Keratinocyte (primary cell): ENCODE results near the gene FGFR2. TPM values are rescaled to one million over a fixed set of nuclear protein-coding genes. Genes with fewer than 3 reads are reported as not detected.

Experiments used
- DNase-seq: peaks from one replicate; pipeline ENCODE4 v3.0.0-alpha.2; 2011; ENCODE audit warnings: low read depth, missing footprints, low spot score
- FAIRE-seq: peaks from 2 replicates; lab custom pipeline; 2011; peaks lifted over from hg19 to GRCh38; lab: Jason Lieb, UNC
- H2AFZ ChIP-seq: 2 replicates; pipeline ENCODE4 v1.6.0; 2012; ENCODE audit warnings: low read length, control low read depth, inconsistent platforms; ENCODE audit not compliant: control insufficient read depth
- H3K27ac ChIP-seq: 2 replicates; pipeline ENCODE4 v1.5.1; 2011; ENCODE audit warnings: low read length; ENCODE audit not compliant: control insufficient read depth, insufficient read depth
- H3K27me3 ChIP-seq: 3 replicates; pipeline ENCODE4 v1.6.0; 2011; ENCODE audit warnings: low read length; ENCODE audit not compliant: control insufficient read depth, insufficient read depth; ENCODE audit errors: extremely low read depth
- H3K36me3 ChIP-seq, 2 experiments: 2 replicates in 1 of 2; 3 replicates in 1 of 2; pipeline ENCODE4 v1.5.1; 2011; ENCODE audit warnings: low read length in 2 of 2, mild to moderate bottlenecking in 1 of 2; ENCODE audit not compliant: control insufficient read depth in 2 of 2, insufficient read depth in 2 of 2; ENCODE audit errors: extremely low read depth in 1 of 2
- H3K4me1 ChIP-seq: 3 replicates; pipeline ENCODE4 v1.5.1; 2011; ENCODE audit warnings: low read length; ENCODE audit not compliant: control insufficient read depth, insufficient read depth; ENCODE audit errors: extremely low read depth
- H3K4me2 ChIP-seq: 3 replicates; pipeline ENCODE4 v1.6.0; 2011; ENCODE audit warnings: low read depth, low read length; ENCODE audit not compliant: control insufficient read depth, insufficient read depth; ENCODE audit errors: extremely low read depth
- H3K4me3 ChIP-seq, 3 experiments: fragments of 200-600 bp in 1 of 3; sonication (generic) in 1 of 3; 2 replicates in 2 of 3; 3 replicates in 1 of 3; pipeline ENCODE4 v1.5.1; 2011 to 2016; ENCODE audit warnings: low read length in 3 of 3, mild to moderate bottlenecking in 3 of 3, control low read depth in 2 of 3, inconsistent platforms in 1 of 3, low read depth in 1 of 3, mixed read lengths in 1 of 3, mixed run types in 1 of 3, moderate library complexity in 1 of 3; ENCODE audit not compliant: control insufficient read depth in 2 of 3, insufficient read depth in 2 of 3; ENCODE audit errors: extremely low read depth in 1 of 3
- H3K79me2 ChIP-seq: 2 replicates; pipeline ENCODE4 v1.6.0; 2012; ENCODE audit warnings: low read length; ENCODE audit not compliant: control insufficient read depth, insufficient read depth
- H3K9ac ChIP-seq: 3 replicates; pipeline ENCODE4 v1.6.0; 2011; ENCODE audit warnings: low read length; ENCODE audit not compliant: control insufficient read depth, insufficient read depth; ENCODE audit errors: extremely low read depth
- H3K9me1 ChIP-seq: 3 replicates; pipeline ENCODE4 v1.6.0; 2011; ENCODE audit warnings: low read length; ENCODE audit not compliant: control insufficient read depth, insufficient read depth; ENCODE audit errors: extremely low read depth
- H3K9me3 ChIP-seq: 2 replicates; pipeline ENCODE4 v1.5.1; 2012; ENCODE audit warnings: low read depth, low read length; ENCODE audit not compliant: control insufficient read depth
- H4K20me1 ChIP-seq: 3 replicates; pipeline ENCODE4 v1.6.0; 2011; ENCODE audit warnings: low read length; ENCODE audit not compliant: control insufficient read depth, insufficient read depth; ENCODE audit errors: extremely low read depth
- EZH2 ChIP-seq: IDR thresholded peaks from one replicate; pipeline ENCODE4 v1.6.1; 2012; ENCODE audit warnings: inconsistent platforms, mild to moderate bottlenecking, low read length, moderate library complexity
- dilution Hi-C: fragments of 300-500 bp; cut with MboI; formaldehyde crosslinking; loops from one replicate; pipeline ENCODE4 v1.7.0; 2020; ENCODE audit warnings: low sequenced_read_pairs; ENCODE audit not compliant: extremely low pct_ligation_motif_present
- polyA plus RNA-seq, 5 experiments: library from polyadenylated mRNA; depleted of rRNA in 3 of 5; stranded (reverse) in 3 of 5; stranded (forward) in 1 of 5; unstranded in 1 of 5; fragments of >200 nt; gene quantifications; 1 replicate in 1 of 5; 2 replicates in 3 of 5; 3 replicates in 1 of 5; pipeline versions ENCODE4 v1.2.1 to v1.2.3, GENCODE V29; 2011 to 2012; ENCODE audit warnings: missing spikeins in 2 of 5, low read depth in 1 of 5, low replicate concordance in 1 of 5
- TF ChIP-seq, protein P1 (sequence below), 3 experiments: IDR thresholded peaks in 1 of 3; conservative IDR thresholded peaks in 1 of 3; optimal IDR thresholded peaks in 1 of 3; 2 replicates in 2 of 3; 3 replicates in 1 of 3; pipeline versions ENCODE3 to v1.5.1; 2011; ENCODE audit warnings: low read length in 3 of 3, mild to moderate bottlenecking in 3 of 3, moderate library complexity in 2 of 3, control low read depth in 1 of 3, inconsistent platforms in 1 of 3; ENCODE audit not compliant: insufficient read depth in 2 of 3; ENCODE audit errors: extremely low read depth in 1 of 3

Gene FGFR2
- polyA plus RNA-seq, 1 donor (not counting 4 experiments of a cell fraction or from before 2014, with no cell fraction given): 20.6 TPM

DNA sequence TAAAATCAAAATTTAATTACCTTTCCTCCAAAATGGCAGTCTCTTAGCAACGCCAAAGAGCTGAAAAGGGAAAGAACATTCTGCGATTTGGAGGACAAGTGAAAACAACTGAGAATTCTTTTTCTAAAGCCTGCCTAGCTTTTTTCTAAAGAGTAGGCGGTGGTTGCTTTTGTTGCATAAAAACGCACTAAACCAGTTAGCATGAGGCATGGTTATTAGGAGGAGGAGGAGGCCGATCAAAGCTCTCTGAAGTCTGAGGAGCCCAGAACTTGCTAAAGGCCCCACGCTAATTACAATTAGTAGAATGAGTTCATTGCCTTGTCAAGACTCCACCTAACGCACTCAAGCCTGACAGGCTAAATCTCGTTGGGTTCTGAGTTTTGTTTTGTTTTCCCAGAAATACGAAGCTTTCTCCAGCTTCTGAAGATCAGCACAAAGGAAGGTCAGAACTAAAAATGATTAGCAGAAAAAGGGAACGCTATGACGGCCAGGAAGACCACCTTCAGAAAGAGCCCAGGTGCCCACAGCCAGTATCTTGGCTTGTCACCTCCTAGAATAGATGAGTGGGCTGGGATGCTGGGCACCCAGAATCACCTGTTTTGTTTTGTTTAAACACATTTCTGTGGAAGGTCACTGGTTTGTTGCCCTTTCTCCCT lies 72.0 kb downstream of the FGFR2 start:
- peaks cover 37% of the 10 kb centered on the region for H3K4me1 ChIP-seq
- no peaks in the 10 kb centered on the region for H3K27me3 ChIP-seq
- H3K4me3 ChIP-seq: peak overlapping the region in 1 of 3 experiments; percentile 40
- no peak for DNase-seq
- H3K79me2 ChIP-seq: peaks cover 4% of the 10 kb centered on the region
- TF ChIP-seq EZH2: no peak
- TF ChIP-seq, protein P1, sequence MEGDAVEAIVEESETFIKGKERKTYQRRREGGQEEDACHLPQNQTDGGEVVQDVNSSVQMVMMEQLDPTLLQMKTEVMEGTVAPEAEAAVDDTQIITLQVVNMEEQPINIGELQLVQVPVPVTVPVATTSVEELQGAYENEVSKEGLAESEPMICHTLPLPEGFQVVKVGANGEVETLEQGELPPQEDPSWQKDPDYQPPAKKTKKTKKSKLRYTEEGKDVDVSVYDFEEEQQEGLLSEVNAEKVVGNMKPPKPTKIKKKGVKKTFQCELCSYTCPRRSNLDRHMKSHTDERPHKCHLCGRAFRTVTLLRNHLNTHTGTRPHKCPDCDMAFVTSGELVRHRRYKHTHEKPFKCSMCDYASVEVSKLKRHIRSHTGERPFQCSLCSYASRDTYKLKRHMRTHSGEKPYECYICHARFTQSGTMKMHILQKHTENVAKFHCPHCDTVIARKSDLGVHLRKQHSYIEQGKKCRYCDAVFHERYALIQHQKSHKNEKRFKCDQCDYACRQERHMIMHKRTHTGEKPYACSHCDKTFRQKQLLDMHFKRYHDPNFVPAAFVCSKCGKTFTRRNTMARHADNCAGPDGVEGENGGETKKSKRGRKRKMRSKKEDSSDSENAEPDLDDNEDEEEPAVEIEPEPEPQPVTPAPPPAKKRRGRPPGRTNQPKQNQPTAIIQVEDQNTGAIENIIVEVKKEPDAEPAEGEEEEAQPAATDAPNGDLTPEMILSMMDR (optimal IDR thresholded peaks at IDR 0.05 in 1 of 3, IDR thresholded peaks at IDR 0.05 in 1 of 3, conservative IDR thresholded peaks at IDR 0.05 in 1 of 3; ENCODE audit: extremely low read depth in 1 of 3, insufficient read depth in 2 of 3, low read length in 3 of 3): no peak
- no peaks in the 10 kb centered on the region for H4K20me1 ChIP-seq
- H3K4me2 ChIP-seq: peak overlapping the region; percentile 68
- no peak overlapping the region for H3K9ac ChIP-seq
- H3K9me3 ChIP-seq: no peaks in the 10 kb centered on the region
- H3K36me3 ChIP-seq: peaks cover 3 to 4% of the 10 kb centered on the region in 2 experiments
- H3K9me1 ChIP-seq: no peaks in the 10 kb centered on the region
- no peak overlapping the region for H2AFZ ChIP-seq
- no peak overlapping the region for H3K27ac ChIP-seq
- no peak for FAIRE-seq
- dilution Hi-C loops: no loop called here

DNA sequence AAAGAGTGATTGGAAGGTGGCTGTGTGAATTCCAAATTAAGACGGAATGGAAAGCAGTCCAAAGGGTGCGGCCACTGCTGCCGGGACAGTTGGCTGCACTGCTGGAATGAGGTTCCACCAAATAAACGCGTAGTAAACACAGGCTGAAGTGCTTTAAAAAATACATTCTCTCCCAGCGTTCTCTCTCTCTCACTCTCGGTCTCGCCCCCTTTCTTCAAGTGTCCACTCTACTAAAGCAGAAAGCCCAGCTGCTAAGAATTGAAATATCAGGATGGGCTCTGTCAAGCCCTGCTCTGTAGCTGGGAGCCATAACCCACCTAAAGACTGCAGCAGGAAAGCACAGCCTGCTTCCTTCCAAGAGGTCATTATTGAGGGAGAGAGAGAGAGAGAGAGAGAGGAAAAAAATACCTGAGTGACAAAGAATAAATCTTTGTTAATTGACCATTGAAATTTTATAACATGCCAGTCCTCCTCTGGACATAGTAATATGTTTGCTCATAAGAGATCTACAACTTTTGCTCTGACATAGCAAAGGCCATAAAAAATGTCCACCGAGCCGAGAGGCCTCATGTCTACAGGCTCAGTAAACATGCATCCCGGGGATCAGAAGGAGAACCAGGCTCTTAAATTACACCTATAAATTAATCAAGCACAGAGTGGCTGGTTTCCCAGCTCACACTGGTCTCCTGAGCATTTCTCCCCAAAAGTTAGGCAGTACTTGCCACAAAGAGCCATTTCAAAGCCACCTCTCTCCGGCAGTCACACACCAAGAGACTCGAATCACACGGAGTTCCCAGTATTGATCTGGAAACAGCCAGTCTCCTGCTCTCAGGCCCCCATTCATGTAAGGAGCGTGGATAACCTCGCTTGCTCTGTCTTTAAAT lies 72.8 kb downstream of the FGFR2 start:
- DNase-seq (no peak), FAIRE-seq (peak; percentile 39)
- dilution Hi-C loops: no loop called here
- H3K27ac ChIP-seq: no peak overlapping the region
- no peaks in the 10 kb centered on the region for H3K27me3 ChIP-seq
- no peaks in the 10 kb centered on the region for H3K9me1 ChIP-seq
- peaks cover 4% of the 10 kb centered on the region for H3K79me2 ChIP-seq
- peak overlapping the region; percentile 39 for H2AFZ ChIP-seq
- peaks cover 37% of the 10 kb centered on the region for H3K4me1 ChIP-seq
- peak overlapping the region; percentile 35 for H3K9ac ChIP-seq
- peaks cover 3 to 4% of the 10 kb centered on the region in 2 experiments for H3K36me3 ChIP-seq
- H3K4me2 ChIP-seq: peak overlapping the region; percentile 68
- no peaks in the 10 kb centered on the region for H4K20me1 ChIP-seq
- H3K9me3 ChIP-seq: no peaks in the 10 kb centered on the region
- H3K4me3 ChIP-seq: peak overlapping the region in 1 of 3 experiments; percentile 40
- TF ChIP-seq, protein P1 (optimal IDR thresholded peaks at IDR 0.05 in 1 of 3, IDR thresholded peaks at IDR 0.05 in 1 of 3, conservative IDR thresholded peaks at IDR 0.05 in 1 of 3; ENCODE audit: extremely low read depth in 1 of 3, insufficient read depth in 2 of 3, low read length in 3 of 3): no peak
- no peak for TF ChIP-seq EZH2
